ENCODE results near the gene GGTLC3.
"Not testable (repeated sequence)": the region's sequence is repeated elsewhere in the genome, so short reads cannot be mapped to it uniquely, and the experiment has no call there.

The GGTLC3 gene

DNA sequence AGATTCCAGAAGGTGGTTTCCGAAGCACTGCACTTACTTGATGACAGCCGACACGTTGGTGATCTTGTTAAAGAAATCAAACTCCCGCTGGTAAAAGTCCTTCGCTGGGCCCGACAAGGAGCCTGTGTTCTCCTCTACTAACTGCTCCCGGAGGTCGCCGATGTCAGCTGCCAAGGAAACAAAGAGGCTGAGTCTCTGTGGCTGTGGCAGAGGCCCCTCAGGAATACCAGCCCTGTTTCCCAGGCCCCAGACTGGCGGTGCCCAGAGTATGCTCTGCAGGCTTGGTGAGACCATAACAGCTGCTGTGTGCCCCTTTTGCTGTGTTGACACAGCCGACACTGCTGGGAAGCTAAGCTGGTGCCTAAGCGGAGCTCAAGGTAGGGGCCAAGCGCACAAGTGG is 26.7 kb upstream of the GGTLC3 start:
- H3K79me2 ChIP-seq (ENCODE audit: control insufficient read depth, insufficient read depth, low read length, poor library complexity); H3K27ac ChIP-seq (ENCODE audit: low read depth, low read length); H3K4me2 ChIP-seq (ENCODE audit: low read length); H2BK5ac ChIP-seq (ENCODE audit: low read depth, low read length, poor library complexity); H3K9me3 ChIP-seq (ENCODE audit: insufficient read depth, low read depth, low read length); H3K4me3 ChIP-seq (ENCODE audit: low read depth, low read length); H2BK12ac ChIP-seq (ENCODE audit: low read length); H2AK5ac ChIP-seq (ENCODE audit: low read length); H3K4ac ChIP-seq (ENCODE audit: low read depth, low read length); H3K14ac ChIP-seq (ENCODE audit: low read length); H3K79me1 ChIP-seq (ENCODE audit: low read length); H4K12ac ChIP-seq (ENCODE audit: low read depth, low read length); H4K8ac ChIP-seq (ENCODE audit: low read depth, low read length); H3K4me1 ChIP-seq (ENCODE audit: control insufficient read depth in 1 of 2, insufficient read depth in 2 of 2, low read length in 2 of 2); H3K27me3 ChIP-seq (ENCODE audit: insufficient read depth, low read length); H3K9ac ChIP-seq (ENCODE audit: low read length); H3K18ac ChIP-seq (ENCODE audit: low read length); H2BK120ac ChIP-seq (ENCODE audit: insufficient read depth, low read length, poor library complexity); H4K91ac ChIP-seq (ENCODE audit: low read depth, low read length); H3K23ac ChIP-seq (ENCODE audit: low read length); DNase-seq; H3K36me3 ChIP-seq (ENCODE audit: control insufficient read depth in 1 of 2, insufficient read depth in 2 of 2, low read length in 2 of 2); H2AFZ ChIP-seq (ENCODE audit: insufficient read depth, low read length, poor library complexity): not testable (repeated sequence)
- no CpG with 5 or more reads among the region's 13 CpGs for WGBS (ENCODE audit: extremely low coverage, insufficient coverage, insufficient read length)

DNA sequence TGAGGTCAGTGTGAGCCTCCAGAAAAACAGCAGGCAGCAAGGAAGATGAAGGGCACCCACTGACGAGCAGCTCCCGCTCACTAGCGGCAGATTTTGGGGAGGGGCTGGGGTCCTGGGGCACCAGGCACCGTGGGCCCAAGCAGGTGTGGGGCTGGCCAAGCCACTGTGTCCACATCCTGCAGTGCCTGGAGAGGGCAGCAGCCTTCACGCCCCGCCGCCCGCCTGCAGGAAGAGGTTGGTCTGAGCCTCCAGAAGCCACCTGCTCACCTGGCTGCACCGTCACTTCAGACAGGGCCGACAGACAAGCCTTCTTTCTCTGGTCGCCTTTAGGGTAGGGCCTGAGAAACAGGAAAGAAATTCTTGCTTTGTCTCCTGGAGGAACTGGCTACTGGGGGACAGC is 25.4 kb upstream of the GGTLC3 start:
- H2BK120ac ChIP-seq (ENCODE audit: insufficient read depth, low read length, poor library complexity); H4K91ac ChIP-seq (ENCODE audit: low read depth, low read length): not testable (repeated sequence)

DNA sequence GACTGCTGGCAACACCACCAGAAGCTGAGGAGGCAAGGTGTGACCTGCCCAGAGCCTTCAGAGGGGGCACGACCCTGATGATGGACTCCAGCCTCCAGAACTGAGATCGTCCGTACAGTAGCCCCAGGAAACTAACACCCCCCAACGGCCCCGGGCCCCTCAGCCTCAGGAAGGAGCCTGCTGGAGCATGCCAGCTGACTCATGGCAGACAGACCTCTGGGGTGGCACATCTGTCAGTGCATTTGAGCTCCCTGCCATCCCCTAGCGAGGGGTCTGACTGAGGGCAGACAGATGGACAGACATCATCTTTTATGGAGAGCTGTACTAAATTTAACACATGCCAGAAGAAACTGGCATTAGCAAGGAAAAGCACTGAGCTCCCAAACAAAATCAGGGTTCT is 22.0 kb upstream of the GGTLC3 start:
- not testable (repeated sequence) for H2BK12ac ChIP-seq (ENCODE audit: low read length); H3K27me3 ChIP-seq (ENCODE audit: insufficient read depth, low read length); H3K79me2 ChIP-seq (ENCODE audit: control insufficient read depth, insufficient read depth, low read length, poor library complexity); H3K36me3 ChIP-seq (ENCODE audit: control insufficient read depth in 1 of 2, insufficient read depth in 2 of 2, low read length in 2 of 2); H2BK5ac ChIP-seq (ENCODE audit: low read depth, low read length, poor library complexity); H3K79me1 ChIP-seq (ENCODE audit: low read length); H3K23ac ChIP-seq (ENCODE audit: low read length); H3K9me3 ChIP-seq (ENCODE audit: insufficient read depth, low read depth, low read length); H3K4me1 ChIP-seq (ENCODE audit: control insufficient read depth in 1 of 2, insufficient read depth in 2 of 2, low read length in 2 of 2); H2AK5ac ChIP-seq (ENCODE audit: low read length); DNase-seq; H4K8ac ChIP-seq (ENCODE audit: low read depth, low read length); H3K4ac ChIP-seq (ENCODE audit: low read depth, low read length); H2BK120ac ChIP-seq (ENCODE audit: insufficient read depth, low read length, poor library complexity); H3K18ac ChIP-seq (ENCODE audit: low read length); H3K27ac ChIP-seq (ENCODE audit: low read depth, low read length); H3K9ac ChIP-seq (ENCODE audit: low read length); H4K12ac ChIP-seq (ENCODE audit: low read depth, low read length); H3K4me3 ChIP-seq (ENCODE audit: low read depth, low read length); H3K14ac ChIP-seq (ENCODE audit: low read length); H2AFZ ChIP-seq (ENCODE audit: insufficient read depth, low read length, poor library complexity); H3K4me2 ChIP-seq (ENCODE audit: low read length); H4K91ac ChIP-seq (ENCODE audit: low read depth, low read length)
- no CpG with 5 or more reads among the region's 6 CpGs for WGBS (ENCODE audit: extremely low coverage, insufficient coverage, insufficient read length)

More for the DNA sequence above, 25.4 kb upstream of the GGTLC3 start:
- not testable (repeated sequence) for H3K9ac ChIP-seq (ENCODE audit: low read length); H3K4me1 ChIP-seq (ENCODE audit: control insufficient read depth in 1 of 2, insufficient read depth in 2 of 2, low read length in 2 of 2); H2AK5ac ChIP-seq (ENCODE audit: low read length); H3K9me3 ChIP-seq (ENCODE audit: insufficient read depth, low read depth, low read length); H2BK5ac ChIP-seq (ENCODE audit: low read depth, low read length, poor library complexity); H4K12ac ChIP-seq (ENCODE audit: low read depth, low read length); H3K4me2 ChIP-seq (ENCODE audit: low read length); H3K27me3 ChIP-seq (ENCODE audit: insufficient read depth, low read length); H3K4ac ChIP-seq (ENCODE audit: low read depth, low read length); DNase-seq; H3K4me3 ChIP-seq (ENCODE audit: low read depth, low read length); H3K79me2 ChIP-seq (ENCODE audit: control insufficient read depth, insufficient read depth, low read length, poor library complexity); H3K79me1 ChIP-seq (ENCODE audit: low read length); H3K36me3 ChIP-seq (ENCODE audit: control insufficient read depth in 1 of 2, insufficient read depth in 2 of 2, low read length in 2 of 2); H2BK12ac ChIP-seq (ENCODE audit: low read length); H2AFZ ChIP-seq (ENCODE audit: insufficient read depth, low read length, poor library complexity); H3K14ac ChIP-seq (ENCODE audit: low read length); H3K18ac ChIP-seq (ENCODE audit: low read length); H3K23ac ChIP-seq (ENCODE audit: low read length); H3K27ac ChIP-seq (ENCODE audit: low read depth, low read length); H4K8ac ChIP-seq (ENCODE audit: low read depth, low read length)
- WGBS (ENCODE audit: extremely low coverage, insufficient coverage, insufficient read length): no CpG with 5 or more reads among the region's 11 CpGs

DNA sequence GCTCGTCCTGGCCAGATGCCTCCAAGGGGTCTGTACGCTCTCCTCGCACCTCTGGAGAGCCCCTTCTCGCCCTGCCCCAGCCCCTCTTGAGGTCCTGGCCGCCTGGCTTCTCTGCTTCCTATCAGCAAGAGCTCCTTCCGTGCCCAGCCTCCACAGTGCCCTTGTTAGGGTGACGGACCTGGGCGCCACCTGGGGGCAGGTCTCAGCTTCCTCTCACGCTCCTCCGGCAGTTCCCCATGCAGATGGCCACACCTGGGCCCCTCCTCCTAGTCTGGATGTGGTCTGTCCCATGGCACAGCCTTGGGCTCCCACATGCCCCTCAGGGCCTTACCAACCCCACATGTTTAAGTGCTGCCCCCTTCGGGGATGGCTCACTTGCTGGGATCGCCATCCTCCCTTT is 16.4 kb upstream of the GGTLC3 start:
- not testable (repeated sequence) for H3K79me2 ChIP-seq (ENCODE audit: control insufficient read depth, insufficient read depth, low read length, poor library complexity); H3K27me3 ChIP-seq (ENCODE audit: insufficient read depth, low read length); H4K91ac ChIP-seq (ENCODE audit: low read depth, low read length); H3K14ac ChIP-seq (ENCODE audit: low read length); H3K4me2 ChIP-seq (ENCODE audit: low read length); H3K4me3 ChIP-seq (ENCODE audit: low read depth, low read length); H3K4me1 ChIP-seq (ENCODE audit: control insufficient read depth in 1 of 2, insufficient read depth in 2 of 2, low read length in 2 of 2); H2BK120ac ChIP-seq (ENCODE audit: insufficient read depth, low read length, poor library complexity); H2BK12ac ChIP-seq (ENCODE audit: low read length); H3K36me3 ChIP-seq (ENCODE audit: control insufficient read depth in 1 of 2, insufficient read depth in 2 of 2, low read length in 2 of 2); H3K79me1 ChIP-seq (ENCODE audit: low read length); H3K23ac ChIP-seq (ENCODE audit: low read length); H4K8ac ChIP-seq (ENCODE audit: low read depth, low read length); H2AFZ ChIP-seq (ENCODE audit: insufficient read depth, low read length, poor library complexity); H2AK5ac ChIP-seq (ENCODE audit: low read length); H3K18ac ChIP-seq (ENCODE audit: low read length); DNase-seq; H3K9ac ChIP-seq (ENCODE audit: low read length); H2BK5ac ChIP-seq (ENCODE audit: low read depth, low read length, poor library complexity); H3K4ac ChIP-seq (ENCODE audit: low read depth, low read length); H3K9me3 ChIP-seq (ENCODE audit: insufficient read depth, low read depth, low read length); H4K12ac ChIP-seq (ENCODE audit: low read depth, low read length); H3K27ac ChIP-seq (ENCODE audit: low read depth, low read length)
- no CpG with 5 or more reads among the region's 12 CpGs for WGBS (ENCODE audit: extremely low coverage, insufficient coverage, insufficient read length)

Data from trophoblast cell (in vitro differentiated cells and primary cell).